SH-SY5Y (cell line): ENCODE results near the gene TASP1.

Source experiments
- GATA2 ChIP-seq: IDR thresholded peaks from 2 replicates; pipeline ENCODE4 v1.6.1; 2011; ENCODE audit warnings: mild to moderate bottlenecking, low read depth, low read length
- GATA3 ChIP-seq: IDR thresholded peaks from 2 replicates; pipeline ENCODE4 v1.6.1; 2011; ENCODE audit warnings: low read depth, mild to moderate bottlenecking, low read length, moderate library complexity

- no peak for TF ChIP-seq GATA3
- no peak for TF ChIP-seq GATA2
These were observed 89.3 kb downstream of the TASP1 start for GRCh38 chr20:13549451-13549850.
